GM11168 (cell line): ENCODE measurements around the gene TEX2.

Experiments
- in situ Hi-C: fragments of 300-500 bp; cut with MboI; formaldehyde crosslinking; loops from one replicate; pipeline ENCODE4 v1.12.0; 2022; ENCODE audit warnings: low sequenced_read_pairs; ENCODE audit not compliant: unreplicated experiment

The TEX2 gene

GRCh38 chr17:64263000-64263766, at the start of gene TEX2:
TSS of gene TEX2 (minus strand) at chr17:64263260. CDS start at chr17:64214217, 49,043 bp downstream.
- in situ Hi-C loops, result loop anchor here (10.0 kb wide), 1 partner anchor 98 kb away; no protein-coding TSS in a partner anchor

- in situ Hi-C loops, result loop anchor here (5.0 kb wide), 1 partner anchor 183 kb away; no protein-coding TSS in a partner anchor
These were observed 46.6 kb upstream of the TEX2 start for GRCh38 chr17:64309710-64310109.

GRCh38 chr17:64309021-64309420, 46.0 kb upstream of the TEX2 start:
- in situ Hi-C loops, result no loop called here

- in situ Hi-C loops, result no loop called here
These were observed 43.9 kb upstream of the TEX2 start for GRCh38 chr17:64306850-64307463.

GRCh38 chr17:64304551-64304950, 41.5 kb upstream of the TEX2 start:
- in situ Hi-C loops, result no loop called here

GRCh38 chr17:64300699-64300965, 37.6 kb upstream of the TEX2 start:
- in situ Hi-C loops, result no loop called here

GRCh38 chr17:64297467-64298088, 34.5 kb upstream of the TEX2 start:
- in situ Hi-C loops, result no loop called here

GRCh38 chr17:64296246-64296645, 33.2 kb upstream of the TEX2 start:
- in situ Hi-C loops, result no loop called here

- in situ Hi-C loops, result no loop called here
These were observed 32.1 kb upstream of the TEX2 start for GRCh38 chr17:64295146-64295545.

- in situ Hi-C loops, result no loop called here
These were observed 28.3 kb upstream of the TEX2 start for GRCh38 chr17:64291268-64291851.

GRCh38 chr17:64289741-64290141, 26.7 kb upstream of the TEX2 start:
- in situ Hi-C loops, result no loop called here

GRCh38 chr17:64282753-64283080, 19.7 kb upstream of the TEX2 start:
- in situ Hi-C loops, result no loop called here

GRCh38 chr17:64281962-64282752, 19.1 kb upstream of the TEX2 start:
- in situ Hi-C loops, result no loop called here

- in situ Hi-C loops, result no loop called here
These were observed 15.6 kb upstream of the TEX2 start for GRCh38 chr17:64278614-64279013.

GRCh38 chr17:64277831-64278562, 14.9 kb upstream of the TEX2 start:
- in situ Hi-C loops, result no loop called here

- in situ Hi-C loops, result no loop called here
These were observed 14.0 kb upstream of the TEX2 start for GRCh38 chr17:64276961-64277505.

GRCh38 chr17:64275016-64275415, 12.0 kb upstream of the TEX2 start:
- in situ Hi-C loops, result no loop called here

- in situ Hi-C loops, result no loop called here
These were observed 9.9 kb upstream of the TEX2 start for GRCh38 chr17:64273006-64273405.

GRCh38 chr17:64270885-64271284, 7.8 kb upstream of the TEX2 start:
- in situ Hi-C loops, result no loop called here
